GM21360 (cell line): ENCODE measurements around the gene VEZT.
"Not testable (repeated sequence)": the region's sequence is repeated elsewhere in the genome, so short reads cannot be mapped to it uniquely, and the experiment has no call there.

ENCODE experiments used
- ATAC-seq: cut with Tn5 transposase; IDR thresholded peaks from one replicate; pipeline ENCODE4 v1.9.1; 2021; ENCODE audit warnings: mild to moderate bottlenecking, moderate library complexity; ENCODE audit not compliant: unreplicated experiment

The VEZT gene

GRCh38 chr12:95318071-95318545 is 100.5 kb downstream of the VEZT start:
- no peak for ATAC-seq

- ATAC-seq: no peak
Observed at GRCh38 chr12:95319694-95320331, 102.2 kb downstream of the VEZT start.

- no peak for ATAC-seq
Observed at GRCh38 chr12:95321516-95322246, 104.1 kb downstream of the VEZT start.

GRCh38 chr12:95322326-95322725 is 104.7 kb downstream of the VEZT start:
- ATAC-seq: no peak

- no peak for ATAC-seq
Observed at GRCh38 chr12:95323212-95323611, 105.6 kb downstream of the VEZT start.

- ATAC-seq: not testable (repeated sequence)
Observed at GRCh38 chr12:95324246-95324645, 106.6 kb downstream of the VEZT start.

- ATAC-seq: no peak
Observed at GRCh38 chr12:95325501-95325900, 107.9 kb downstream of the VEZT start.

GRCh38 chr12:95326445-95326844 is 108.8 kb downstream of the VEZT start:
- ATAC-seq: no peak

- ATAC-seq: no peak
Observed at GRCh38 chr12:95326855-95327254, 109.2 kb downstream of the VEZT start.

- no peak for ATAC-seq
Observed at GRCh38 chr12:95328708-95329107, 111.1 kb downstream of the VEZT start.

- no peak for ATAC-seq
Observed at GRCh38 chr12:95335948-95336347, 118.3 kb downstream of the VEZT start.

GRCh38 chr12:95336387-95337067 is 118.9 kb downstream of the VEZT start:
- no peak for ATAC-seq

GRCh38 chr12:95337146-95337545 is 119.5 kb downstream of the VEZT start:
- ATAC-seq: no peak

GRCh38 chr12:95339086-95339788 is 121.6 kb downstream of the VEZT start:
- no peak for ATAC-seq

GRCh38 chr12:95342008-95342407 is 124.4 kb downstream of the VEZT start:
- no peak for ATAC-seq

GRCh38 chr12:95343461-95344230 is 126.0 kb downstream of the VEZT start:
- ATAC-seq: no peak

GRCh38 chr12:95349291-95349690 is 131.7 kb downstream of the VEZT start:
- ATAC-seq: no peak

- no peak for ATAC-seq
Observed at GRCh38 chr12:95351748-95352147, 134.1 kb downstream of the VEZT start.
